HG03442 (cell line): ENCODE results near the gene TUBGCP2.
"Not testable (repeated sequence)": the region's sequence is repeated elsewhere in the genome, so short reads cannot be mapped to it uniquely, and the experiment has no call there.

ENCODE experiments used
- ATAC-seq: cut with Tn5 transposase; IDR thresholded peaks from one replicate; pipeline ENCODE4 v1.9.1; 2021; ENCODE audit warnings: mild to moderate bottlenecking, moderate library complexity; ENCODE audit not compliant: unreplicated experiment

Gene TUBGCP2

GRCh38 chr10:133267829-133268228 lies 40.8 kb downstream of the TUBGCP2 start:
- no peak for ATAC-seq

DNA sequence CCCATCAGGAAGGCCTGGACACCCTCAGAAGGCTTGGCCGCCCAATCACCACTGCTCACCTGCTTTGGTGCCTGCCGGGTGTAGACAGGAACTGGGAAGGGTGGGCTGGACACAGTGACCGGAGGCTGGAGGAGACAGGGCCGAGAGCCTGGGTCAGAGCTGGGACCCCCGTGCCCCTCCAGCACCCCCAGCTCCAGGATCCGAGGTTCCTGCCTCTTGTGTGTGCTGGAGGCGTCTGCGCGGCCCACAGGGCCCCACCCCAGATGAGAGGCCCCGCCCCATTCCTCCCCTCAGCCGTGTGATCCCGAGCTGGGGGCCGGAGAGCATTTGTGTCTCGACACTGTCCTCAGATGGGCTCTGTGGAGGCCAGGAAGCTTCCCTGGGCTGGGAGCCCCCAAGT lies 41.4 kb downstream of the TUBGCP2 start:
- ATAC-seq = no peak

DNA sequence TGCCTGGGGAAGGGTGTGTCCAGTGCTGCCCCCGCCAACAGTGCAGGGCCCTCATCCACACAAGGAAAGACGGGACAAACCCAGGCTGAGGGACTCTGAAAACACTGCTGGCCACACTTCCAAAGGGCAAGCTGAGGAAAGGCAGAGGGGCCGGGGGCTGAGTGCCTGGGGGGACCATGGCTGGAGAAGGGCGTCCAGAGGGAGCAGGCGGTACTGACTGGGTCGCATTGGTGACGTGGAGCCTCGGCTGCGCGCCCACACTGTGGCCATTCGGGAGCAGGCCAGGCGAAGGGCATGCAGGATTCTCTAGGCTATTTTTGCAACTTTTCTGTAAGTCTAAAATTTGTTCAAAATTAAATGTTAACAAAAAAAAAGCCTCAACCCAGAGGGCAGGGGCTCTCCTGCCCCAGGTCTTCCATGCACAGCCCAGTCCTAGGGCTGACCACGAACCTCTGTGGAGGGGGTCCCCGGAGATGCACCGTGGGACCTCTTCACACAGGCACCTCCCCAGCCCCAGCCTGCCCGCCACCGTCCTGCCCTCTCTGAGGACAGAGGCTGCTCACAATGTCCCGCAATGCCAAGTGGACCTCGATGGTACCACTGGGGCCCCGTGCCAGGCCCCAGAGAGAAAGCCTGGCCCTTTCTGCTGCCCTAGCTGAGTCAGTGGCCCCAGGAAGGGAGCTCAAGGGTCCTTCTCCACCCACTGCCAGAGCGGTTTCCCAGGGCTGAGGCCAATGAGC lies 42.4 kb downstream of the TUBGCP2 start:
- ATAC-seq = no peak

DNA sequence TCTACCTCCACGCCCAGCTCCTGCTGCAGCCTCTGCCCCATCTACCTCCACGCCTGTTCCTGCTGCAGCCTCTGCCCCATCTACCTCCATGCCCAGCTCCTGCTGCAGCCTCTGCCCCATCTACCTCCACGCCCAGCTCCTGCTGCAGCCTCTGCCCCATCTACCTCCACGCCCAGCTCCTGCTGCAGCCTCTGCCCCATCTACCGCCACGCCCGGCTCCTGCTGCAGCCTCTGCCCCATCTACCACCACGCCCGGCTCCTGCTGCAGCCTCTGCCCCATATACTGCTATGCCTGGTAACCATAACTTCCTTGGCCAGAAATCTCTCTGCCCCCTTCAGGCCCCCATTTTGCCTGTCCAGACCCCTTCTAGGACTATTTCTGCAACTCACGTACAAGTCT lies 43.6 kb downstream of the TUBGCP2 start:
- ATAC-seq = not testable (repeated sequence)

GRCh38 chr10:133264461-133264860 lies 44.2 kb downstream of the TUBGCP2 start:
- ATAC-seq = no peak

DNA sequence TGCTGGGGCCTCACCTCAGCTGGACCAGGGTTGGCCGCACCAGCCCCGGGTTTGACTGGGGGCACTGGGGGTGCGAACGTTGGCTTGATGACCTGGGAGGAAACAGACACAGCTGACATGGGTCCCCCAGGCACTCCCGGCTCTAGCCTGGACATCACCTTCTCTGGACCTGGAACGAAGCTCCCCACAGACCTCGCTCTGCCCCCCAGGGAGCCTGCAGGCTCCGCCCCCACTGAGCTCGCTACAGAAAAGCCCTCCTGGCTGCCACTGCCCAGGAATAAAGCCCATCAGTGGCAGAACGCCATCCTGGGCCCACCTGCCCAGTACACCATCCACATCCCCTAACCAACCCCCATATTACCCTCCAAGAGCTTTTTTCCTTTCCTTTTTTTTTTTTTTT lies 45.0 kb downstream of the TUBGCP2 start:
- ATAC-seq = no peak

DNA sequence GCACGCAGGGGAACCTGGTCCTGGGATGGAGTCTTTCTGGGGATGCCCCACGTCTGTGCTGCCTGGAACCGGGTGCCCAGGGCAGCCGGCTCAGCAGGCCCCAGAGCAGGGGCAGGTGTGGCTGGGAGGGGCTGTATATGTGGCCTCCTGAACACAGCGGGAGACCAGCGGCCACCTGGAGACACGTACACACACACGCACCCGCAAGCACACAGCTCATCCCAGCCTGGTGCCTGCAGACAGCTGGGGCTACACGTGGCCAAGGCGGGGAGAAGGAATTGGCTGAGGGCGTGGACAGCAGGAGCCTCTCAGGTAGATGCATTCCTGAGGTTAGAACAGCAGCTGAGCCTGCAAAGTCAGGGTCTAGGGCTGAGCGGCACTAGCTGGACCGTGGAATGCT lies 46.0 kb downstream of the TUBGCP2 start:
- ATAC-seq = no peak

- peak; percentile 49 for ATAC-seq
Measured at GRCh38 chr10:133261726-133262325, 46.8 kb downstream of the TUBGCP2 start.

DNA sequence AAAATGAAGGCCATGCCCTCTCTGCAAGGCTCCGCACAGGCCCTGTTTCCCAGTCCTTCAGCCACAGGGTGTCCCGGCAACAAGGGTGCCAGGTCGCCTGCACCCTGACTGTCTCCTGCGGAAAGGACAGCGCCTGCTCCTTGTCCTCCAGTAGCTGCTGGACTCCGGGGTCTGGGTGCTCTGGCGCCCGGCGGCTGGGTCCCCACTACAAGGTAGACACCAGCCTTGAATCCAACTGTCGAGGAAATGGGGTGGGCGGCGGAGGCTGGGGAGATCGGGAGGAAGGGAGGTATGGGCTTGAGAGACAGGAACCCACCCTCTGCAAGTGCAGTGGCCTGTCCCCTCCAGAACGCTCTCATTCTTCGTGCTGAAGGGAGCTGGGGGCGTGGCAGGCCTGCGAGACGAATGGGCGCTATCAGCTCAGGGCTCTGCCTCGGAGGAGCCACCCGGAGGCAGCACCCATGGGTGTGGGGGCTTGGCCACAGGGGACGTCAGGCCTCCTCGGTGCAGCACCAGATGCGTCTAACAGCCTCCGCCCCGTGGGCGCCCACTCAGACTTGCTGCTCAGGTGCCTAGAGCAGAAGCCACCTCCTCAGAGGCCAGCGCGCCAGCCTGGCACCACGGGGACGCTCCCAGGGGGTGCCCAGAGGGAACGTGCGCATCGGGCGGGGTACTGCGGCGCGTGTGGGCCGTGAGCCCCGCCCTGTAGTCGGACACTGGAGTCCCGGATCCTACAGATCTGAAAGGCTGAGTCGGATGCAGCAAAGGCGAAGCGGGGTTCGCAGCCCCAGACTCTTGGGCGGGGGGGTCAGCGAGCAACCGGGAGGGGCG lies 47.6 kb downstream of the TUBGCP2 start:
- ATAC-seq = peak; percentile 51

- no peak for ATAC-seq
Measured at GRCh38 chr10:133259602-133259989, 49.1 kb downstream of the TUBGCP2 start.

GRCh38 chr10:133258818-133259601 lies 49.7 kb downstream of the TUBGCP2 start:
- no peak for ATAC-seq

- no peak for ATAC-seq
Measured at GRCh38 chr10:133258066-133258817, 50.4 kb downstream of the TUBGCP2 start.

DNA sequence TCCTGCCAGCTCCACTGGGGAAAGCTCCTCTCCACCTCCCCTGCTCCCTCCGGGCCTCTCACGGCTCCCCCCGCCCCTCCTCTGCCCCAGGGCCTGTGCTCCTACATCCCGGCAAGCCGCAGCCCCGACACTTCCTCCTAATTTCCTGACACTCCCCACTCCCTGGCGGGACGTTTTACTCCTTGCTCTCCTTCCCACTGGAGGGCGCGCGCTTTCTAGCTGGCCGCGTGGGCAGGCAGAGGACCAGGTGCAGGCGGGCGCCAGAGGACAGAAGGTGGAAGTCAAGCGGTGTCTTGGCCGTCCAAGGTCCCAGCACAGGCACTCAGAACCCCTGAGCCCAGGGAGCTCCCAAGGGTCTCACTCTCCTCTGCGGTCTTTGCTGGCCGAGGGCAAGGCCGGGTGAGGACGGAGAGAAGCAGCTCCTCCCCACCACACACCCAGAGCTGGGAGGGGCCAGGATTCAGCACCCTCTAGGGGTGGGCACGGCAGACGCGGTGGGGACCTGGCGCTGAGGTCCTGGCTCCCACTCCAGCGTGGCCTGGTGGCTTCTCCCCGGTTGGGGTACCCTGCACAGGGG lies 51.1 kb downstream of the TUBGCP2 start:
- ATAC-seq = no peak

- ATAC-seq = no peak
Measured at GRCh38 chr10:133255323-133255722, 53.3 kb downstream of the TUBGCP2 start.

- no peak for ATAC-seq
Measured at GRCh38 chr10:133254421-133255120, 54.1 kb downstream of the TUBGCP2 start.

DNA sequence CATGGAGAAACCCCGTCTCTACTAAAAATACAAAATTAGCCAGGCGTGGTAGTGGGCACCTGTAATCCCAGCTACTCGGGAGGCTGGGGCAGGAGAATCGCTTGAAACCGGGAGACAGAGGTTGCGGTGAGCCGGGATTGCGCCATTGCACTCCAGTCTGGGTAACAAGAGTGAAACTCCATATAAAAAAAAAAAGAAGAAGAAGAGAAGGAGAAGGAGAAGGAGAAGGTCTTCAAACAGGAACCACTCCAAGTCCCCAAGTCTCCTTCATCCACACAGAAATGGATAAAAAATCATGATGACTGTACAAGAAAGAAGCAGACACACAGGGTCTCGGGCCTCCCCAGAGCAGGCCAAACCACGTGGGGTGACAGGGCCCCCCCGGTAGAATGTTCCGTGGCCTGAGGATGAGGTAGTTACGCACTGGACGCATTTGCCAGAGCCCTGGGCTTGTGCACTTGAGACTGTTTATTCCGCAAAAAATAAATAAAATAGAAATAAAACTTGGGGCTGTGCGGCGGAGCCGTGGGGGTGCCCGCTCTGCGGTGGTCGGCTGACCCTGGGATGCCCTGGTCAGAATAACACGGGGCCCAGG lies 55.2 kb downstream of the TUBGCP2 start:
- no peak for ATAC-seq

GRCh38 chr10:133252223-133252552 lies 56.5 kb downstream of the TUBGCP2 start:
- no peak for ATAC-seq

DNA sequence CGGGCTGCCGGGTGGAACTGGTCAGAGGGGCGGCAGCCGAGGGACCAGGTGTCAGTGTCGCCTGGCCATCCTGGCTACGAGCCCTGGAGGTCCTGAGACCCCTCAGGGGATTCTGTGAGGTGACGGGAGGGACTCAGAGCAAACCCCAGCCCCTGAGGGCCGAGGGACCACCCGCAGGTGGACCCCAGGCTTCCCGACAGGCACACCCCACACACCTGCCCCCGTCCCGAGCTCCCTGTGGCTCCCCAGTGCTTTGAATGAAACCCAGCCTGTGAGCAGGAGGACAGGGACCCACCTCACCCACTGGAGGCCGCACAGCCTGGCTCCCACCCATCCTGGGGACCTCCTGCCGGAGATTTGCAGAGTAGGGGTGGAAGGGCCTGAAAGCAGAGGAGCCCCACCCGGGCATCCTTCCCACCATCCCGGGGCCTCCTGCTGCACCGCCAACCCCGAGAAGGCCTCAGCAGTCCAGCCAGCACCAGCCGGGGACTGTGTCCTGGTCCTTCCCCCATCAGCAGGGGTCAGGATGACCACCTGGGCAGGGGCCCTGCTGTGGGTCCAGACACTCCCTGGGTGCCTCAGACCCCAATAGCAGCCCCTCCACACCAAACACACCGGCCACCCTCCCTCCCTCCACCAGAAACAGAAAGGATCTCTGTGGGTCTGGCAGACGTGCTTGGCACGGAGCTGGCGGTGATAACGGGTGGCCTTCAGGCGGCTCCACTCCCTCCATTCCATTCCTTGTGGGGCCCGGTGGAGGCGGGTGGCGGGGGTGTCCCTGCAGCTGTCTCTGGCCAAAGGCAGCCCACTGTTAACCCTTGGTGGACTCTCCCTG lies 57.1 kb downstream of the TUBGCP2 start:
- ATAC-seq = no peak
